HG03196 (cell line): ENCODE data around the gene MVD.

ENCODE experiments used
- ATAC-seq: cut with Tn5 transposase; IDR thresholded peaks from one replicate; pipeline ENCODE4 v1.9.1; 2021; ENCODE audit not compliant: unreplicated experiment

MVD gene, protein sequence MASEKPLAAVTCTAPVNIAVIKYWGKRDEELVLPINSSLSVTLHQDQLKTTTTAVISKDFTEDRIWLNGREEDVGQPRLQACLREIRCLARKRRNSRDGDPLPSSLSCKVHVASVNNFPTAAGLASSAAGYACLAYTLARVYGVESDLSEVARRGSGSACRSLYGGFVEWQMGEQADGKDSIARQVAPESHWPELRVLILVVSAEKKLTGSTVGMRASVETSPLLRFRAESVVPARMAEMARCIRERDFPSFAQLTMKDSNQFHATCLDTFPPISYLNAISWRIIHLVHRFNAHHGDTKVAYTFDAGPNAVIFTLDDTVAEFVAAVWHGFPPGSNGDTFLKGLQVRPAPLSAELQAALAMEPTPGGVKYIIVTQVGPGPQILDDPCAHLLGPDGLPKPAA

DNA sequence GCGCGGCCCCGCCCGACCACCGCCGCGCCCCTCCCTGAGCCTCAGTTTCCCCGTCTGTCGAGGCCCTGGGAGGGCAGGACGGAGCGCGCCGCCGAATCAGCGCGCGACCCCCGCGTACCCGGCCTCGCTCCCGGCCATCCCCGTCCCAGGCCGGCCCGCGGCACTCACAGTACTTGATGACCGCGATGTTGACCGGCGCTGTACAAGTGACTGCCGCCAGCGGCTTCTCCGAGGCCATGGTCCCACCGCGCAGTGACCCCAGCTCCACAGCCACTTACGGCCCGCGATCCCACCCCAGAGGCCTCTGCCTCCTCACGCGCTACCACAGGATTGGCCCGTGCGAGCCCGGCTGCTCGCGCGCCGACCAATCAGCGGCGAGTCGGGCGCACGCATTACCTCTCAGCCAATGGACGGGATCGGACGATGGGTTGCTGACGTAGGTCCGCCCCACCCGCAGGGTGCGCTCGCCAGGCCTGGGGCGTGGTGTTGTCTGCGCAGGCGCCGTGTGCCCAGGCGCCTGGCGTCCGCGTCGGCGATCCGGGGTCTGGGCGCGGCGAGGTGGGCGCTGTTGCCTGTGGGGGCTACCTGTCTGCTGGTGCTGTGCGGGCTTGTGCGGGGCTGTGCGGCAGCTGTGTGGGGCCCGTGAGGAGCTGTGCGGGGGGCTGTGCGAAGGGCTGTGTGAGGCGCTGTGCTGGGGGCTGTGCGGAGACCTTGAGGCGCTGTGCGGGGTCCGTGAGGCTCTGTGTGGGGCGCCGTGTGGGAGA, at the start of gene MVD:
MVD (minus strand) TSS at position 249 of the 764 bp plus-strand sequence; CDS start at position 238, 11 bp downstream.
- ATAC-seq = peak; percentile 89

DNA sequence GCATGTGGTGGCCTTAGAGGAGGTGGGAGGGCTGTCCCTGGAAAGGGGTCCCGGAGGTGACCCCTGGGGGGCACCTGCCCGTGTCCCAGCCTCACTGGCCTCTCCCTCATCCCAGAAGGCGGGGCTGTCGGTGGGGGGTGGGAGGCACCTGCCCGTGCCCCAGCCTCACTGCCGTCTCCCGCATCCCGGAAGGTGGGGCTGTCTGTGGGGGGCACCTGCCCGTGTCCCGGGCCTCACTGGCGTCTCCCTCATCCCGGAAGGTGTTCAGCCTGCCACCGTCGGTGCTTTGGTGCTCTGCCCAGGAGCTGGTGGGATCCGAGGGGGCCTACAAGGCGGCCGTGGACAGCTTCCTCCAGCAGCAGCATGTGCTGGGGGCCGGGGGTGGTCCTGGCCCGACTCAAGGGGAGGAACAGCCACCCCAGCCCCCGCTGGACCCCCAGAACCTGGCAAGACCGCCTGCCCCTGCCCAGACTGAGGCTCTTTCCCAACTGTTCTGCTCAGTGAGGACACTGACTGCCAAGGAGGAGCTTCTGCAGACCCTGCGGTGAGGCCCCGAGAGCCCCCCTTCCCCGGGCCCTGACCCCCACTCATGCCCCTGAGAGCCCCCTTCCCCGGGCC, 49.6 kb upstream of the MVD start:
- ATAC-seq = no peak

DNA sequence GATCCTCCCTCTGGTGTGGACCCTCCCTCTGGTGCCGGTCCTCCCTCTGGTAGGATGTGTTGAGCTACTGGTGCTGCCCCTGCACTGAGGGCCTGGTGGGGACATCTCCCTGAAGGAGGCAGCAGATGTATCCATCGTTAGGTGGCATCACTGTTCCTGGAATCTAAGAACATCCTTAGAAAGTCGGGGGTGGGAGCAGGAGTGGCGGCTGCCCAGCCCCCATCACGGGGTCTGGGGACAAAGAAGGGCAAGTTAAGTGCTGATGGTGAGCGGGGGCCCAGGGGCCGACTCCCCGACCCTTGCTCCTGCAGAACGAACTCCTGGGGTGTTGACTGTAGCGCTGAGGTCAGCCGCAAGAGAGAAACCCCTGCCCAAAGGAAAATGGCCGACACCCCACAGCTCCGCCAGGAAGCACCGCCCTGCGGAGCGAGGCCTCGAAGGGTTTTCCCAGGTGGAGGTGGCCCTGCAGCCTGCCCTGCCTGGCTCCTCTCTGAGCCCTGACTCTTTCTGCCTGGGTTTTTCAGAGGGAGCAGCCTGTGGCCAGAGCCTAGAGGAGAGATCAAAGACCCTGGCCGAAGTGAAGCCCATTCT, 49.0 kb upstream of the MVD start:
- no peak for ATAC-seq

DNA sequence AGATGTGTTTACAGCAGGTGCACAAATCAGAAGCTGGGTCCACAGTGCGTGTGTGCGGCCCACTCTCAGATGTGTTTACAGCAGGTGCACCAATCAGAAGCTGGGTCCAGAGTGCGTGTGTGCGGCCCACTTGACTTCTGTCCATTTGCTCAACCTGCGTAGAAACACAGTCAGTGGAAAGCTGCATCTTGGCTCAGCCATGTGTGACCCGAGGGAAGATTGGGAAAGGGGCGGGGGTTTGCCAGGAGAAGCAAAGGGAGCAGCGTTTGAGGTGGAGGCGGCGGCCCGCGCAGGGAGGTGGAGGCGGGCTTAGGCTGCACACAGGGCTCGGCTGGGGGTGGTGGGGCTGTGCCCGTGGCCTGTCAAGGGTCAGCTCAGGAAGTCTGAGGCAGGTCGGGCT, 47.7 kb upstream of the MVD start:
- ATAC-seq = no peak

DNA sequence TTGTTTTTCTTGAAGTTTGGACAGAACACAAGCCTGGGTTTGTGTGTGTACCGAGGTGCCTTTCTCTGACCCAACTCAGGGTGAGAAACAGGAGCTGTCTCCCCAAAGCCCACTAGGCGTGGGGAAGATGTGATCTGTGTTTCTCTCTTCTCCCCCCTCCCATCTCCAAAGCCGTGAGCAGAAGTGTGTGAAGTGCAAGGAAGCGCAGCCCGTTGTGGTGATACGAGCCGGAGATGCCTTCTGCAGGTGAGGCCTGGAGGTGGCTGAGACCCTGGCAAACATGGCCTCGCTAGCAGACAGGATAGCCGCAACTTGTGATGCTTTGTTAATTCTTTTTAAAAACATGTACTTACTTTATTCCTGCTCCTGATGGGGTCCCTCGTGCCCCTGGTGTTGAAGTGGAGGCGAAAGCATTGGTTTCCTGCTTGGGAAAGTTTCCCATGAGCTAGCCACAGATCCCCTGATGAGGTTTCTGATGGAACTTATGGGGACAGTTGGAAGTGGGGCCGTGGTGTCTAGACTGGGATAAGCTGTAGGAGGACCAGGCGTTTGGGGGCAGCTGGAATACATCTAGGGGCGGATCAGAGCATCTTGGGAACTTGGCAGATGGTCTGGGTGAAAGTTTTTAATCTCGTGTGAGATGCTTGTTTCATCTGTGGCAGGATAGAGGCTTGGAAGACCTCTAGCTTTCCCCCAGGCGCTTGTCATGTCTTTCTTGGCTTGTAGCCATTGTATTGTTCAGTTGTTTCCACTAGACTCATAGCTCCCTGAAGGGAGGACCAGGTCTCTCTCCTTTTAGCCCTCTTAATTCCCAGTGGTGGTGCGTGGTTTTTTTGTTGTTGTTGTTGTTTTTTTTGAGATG, 44.3 kb upstream of the MVD start:
- ATAC-seq = no peak

DNA sequence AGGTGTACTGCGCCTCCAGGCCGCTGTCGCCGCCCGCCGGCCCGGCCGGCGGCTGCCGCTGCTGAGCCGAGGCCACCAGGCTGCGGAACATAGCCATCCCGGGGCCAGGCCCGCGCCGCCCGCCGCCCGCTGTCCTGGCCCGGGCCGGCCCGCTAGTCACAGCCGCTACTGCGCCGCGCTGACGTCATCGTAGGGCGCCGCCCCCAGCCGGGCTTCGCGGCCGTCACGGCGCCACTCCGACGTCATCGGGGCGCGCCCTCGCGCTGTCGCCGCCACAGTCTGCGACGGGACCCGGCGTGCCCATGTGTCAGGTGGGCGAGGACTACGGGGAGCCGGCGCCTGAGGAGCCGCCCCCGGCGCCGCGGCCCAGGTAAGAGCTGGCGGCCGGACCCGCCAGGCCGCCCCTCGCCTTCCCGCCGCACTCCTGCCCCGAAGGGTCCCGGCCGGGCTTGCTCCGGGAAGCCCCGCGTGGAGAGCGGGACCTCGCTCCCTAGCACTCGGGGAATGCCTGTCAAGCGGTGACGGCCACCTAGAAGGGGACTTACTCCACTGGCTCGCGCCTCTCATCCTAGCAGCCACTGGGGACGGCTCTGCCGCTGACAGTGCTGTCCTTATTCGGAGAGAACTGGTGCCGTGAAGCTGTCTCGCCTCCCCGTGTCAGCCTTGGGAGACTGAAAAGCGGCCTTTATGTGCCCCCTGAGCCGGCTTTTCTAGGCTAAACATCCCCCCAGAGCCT, 43.5 kb upstream of the MVD start, which contains the start of the genes CTU2 and RNF166:
CTU2 (plus strand) TSS at position 275 of the 736 bp plus-strand sequence; CDS start at position 303, 28 bp downstream.
RNF166 (minus strand) TSS at position 180 of the 736 bp plus-strand sequence; CDS start at position 97, 83 bp downstream.
- ATAC-seq = peak; percentile 50

DNA sequence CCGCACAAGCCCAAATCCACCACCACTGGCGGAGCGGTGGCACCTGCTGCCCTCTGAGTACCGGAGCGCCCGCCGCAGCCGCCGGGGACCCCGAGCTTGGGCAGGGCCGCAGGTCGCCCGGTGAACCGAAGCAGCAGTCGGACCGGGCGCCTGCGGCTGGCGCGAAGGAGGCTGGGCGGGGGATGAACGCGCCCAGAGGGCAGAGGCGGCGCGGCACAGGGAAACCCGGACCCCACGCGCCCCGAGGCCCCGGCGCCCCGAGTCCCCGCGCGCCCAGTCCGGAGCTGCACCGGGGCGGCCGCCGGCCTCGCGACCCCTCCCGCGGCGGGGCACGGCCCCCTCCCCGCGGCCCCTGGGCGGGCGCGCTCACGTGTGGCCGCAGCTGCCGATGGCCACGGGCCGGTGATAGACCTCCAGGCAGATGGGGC, 42.9 kb upstream of the MVD start:
- ATAC-seq = peak; percentile 8

DNA sequence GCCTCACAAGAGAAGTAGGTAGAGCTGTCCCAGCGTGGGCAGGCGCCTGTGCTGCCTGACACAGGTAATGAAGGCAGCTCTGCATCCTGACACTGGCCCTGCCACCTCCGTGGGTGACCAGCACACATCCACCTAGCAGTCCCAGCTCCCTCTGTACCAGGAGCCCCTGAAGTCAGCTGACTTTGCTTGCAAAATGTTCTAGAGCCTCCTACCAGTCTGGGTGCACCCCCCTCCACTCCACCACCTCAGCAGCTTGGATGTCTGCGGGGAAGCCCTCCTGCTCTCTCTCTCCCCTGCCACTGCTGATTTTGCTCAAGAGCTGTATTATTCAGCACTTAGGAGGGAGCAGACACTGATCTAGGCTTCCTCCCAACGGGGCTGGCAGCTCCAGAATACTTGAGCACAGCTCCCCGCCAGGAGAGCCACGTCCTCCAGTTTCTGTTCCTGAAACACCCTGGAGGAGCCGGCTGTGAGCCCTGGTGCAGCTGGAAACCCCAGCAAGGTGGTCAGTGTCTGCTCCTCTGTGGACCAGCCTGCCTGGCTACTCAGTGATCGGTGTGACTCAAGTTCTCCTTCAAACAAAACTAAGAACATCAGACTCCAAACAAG, 42.3 kb upstream of the MVD start:
- no peak for ATAC-seq

DNA sequence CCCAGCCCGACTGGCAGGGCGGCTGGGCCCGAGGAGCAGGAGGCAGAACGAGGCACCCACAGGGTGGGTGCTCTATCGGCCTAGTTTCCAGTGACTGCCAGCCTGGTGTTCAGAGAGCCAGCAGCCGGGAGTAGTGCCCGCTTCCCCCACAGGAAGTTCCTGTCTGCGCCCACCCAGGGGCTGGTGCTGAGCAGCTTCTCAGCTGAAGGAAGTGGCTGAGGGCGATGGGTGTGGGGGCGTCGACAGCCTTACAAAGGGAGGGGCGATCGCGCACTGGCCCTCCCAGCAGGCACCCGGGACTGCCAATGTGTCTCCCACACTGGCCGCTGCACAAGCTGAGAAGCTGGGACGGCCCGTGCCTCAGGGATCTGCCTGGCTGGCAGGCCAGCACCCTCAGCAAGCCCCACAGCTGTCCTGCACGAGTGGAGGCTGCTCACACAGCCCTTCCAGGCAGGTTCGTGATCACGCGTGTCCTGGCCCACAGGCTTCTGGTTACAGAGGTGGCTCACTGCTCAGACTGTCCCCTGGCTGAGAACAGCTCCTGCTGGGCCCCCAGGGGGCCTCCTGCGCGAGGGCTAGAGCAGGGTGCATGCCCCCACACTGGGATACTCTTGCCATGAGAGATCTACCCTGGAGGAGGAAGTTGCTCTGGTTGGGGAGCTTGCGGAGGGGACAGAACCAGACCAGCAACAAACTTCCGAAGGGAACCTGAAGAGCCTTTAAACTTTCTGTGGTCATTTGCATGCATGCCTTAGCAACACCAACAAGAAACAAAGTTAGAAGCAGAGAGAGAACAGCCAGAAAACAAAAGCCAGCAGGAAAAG, 40.8 kb upstream of the MVD start:
- ATAC-seq = no peak

DNA sequence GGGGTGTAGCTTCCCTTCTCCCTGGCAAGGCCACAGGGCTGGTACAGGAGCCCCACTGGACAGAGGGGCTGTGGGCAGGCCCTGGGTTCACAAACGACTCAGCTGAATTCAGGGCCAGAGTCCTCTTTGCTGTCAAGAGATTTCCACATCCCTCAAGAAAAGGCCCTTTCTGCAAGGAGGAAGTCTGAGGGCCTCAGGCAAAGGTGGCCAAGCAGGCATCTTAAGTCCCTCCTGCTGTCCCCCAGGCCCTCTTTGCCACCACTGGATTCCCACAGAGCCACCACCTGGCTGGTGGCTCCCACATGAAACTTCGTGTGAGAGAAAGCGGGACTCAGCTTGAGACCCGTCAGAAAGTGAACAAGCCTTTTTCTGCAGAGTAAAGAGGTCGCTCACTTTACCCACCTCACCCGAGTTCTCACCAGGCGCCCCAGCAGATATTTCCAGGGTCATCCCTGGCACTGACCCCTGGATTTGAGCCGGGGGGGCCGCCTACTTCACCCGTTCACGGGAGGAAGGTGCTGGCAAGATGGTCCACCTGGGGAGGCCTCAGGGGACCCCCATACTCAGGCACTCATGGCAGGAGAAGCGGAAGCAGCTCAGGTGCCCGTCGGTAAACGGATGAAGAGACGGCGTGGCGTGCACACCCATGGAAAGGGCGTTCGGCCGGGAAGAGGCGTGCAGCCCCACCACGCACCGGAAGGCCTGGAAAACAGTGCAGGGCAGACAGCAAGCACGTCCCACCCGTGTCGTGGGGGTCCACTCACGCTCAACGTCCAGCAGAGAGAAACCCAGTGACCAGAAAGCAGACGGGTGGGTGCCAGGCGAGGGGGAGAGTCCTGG, 39.7 kb upstream of the MVD start:
- no peak for ATAC-seq

DNA sequence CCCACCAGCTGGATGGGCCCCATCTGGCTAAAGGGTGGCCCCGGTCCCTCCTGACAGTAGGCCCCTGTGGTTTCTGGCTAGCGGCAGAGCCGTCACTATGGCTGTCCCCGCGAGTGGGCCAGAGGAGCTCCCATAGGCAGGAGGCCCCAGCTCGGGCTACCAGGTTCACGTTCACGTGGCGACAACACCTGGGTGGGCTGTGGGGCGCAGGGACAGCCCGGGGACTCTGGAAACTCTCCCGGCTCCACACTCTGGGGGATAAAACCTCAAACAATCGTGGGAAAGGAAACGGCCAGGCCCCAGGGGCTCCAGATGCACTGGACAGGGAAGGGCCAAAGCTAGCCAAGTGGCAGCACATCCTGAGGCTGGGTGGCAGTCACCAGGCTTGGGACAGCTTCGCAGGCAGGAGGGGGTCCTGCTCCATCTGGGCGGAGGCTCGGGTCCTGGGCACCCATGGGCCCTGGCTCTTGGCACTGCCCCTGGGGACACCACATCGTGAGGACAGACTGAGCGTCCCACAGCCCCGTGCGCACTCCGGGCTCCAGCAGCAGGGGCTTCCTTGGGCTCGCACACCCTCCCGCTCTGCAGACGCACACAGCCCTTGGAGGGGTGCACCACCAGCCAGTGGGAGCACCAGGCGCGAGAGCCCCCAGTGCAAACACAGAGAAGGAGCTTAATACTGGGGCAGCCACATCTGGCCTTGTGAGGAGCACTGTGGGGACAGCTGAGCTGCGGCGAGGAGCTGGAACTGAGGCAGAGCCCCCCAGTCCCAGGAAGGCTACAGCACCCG, 38.9 kb upstream of the MVD start:
- no peak for ATAC-seq

DNA sequence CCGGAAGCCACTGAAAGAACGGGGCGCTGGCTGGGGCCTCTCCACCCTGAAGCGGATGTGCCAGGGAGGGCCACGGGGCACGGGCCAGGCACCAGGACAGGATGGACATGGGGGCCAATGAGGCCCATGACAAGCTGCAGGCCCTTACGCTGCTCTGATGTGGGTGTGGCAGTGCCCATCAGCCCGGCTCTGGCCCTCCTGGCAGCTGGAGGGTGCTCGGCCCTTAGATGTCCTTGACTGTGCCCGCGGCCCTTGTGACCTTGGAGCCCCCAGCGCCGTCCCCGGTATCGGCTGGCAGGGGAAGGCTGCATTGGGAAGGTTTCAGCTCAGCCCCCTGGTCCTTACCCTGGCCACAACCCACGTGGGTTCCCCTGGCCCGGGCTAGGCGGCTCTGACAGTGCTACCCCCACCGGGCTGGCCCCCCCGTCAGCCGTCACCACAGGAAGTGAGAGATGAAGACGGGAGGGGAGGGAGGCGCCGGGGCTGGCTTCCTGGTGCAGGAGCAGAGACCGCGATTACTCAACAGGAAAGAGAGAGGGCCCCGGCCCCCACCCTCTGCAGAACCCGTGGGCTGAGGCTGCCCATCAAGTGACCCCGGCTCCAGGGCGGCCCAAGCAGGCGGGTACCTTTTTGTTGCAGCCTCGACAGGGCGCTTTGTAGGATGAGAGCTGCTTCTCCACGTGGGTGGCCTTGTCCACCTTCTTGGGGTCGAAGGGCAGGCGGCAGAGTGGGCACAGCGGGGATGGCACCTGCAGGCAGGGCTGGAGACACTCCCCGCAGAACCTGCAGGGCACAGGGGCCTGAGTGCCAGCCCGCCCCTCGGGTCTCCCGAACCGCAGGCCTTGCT, 38.0 kb upstream of the MVD start:
- peak; percentile 47 for ATAC-seq

DNA sequence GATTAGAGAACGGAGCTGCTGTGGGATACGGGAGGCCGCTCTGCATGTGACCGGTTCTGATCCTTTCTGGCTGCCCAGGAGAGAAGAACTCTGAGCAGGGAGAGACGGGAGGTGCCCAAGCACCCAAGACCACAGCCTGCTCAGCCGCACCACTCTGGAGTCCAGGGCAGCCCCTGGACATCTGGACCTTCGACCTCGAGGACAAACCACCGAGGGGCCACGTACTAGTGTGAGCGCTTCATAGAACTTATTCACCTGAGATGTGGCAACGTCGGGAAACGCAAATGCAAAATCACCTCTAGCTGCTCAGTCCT, 37.4 kb upstream of the MVD start:
- ATAC-seq = no peak

DNA sequence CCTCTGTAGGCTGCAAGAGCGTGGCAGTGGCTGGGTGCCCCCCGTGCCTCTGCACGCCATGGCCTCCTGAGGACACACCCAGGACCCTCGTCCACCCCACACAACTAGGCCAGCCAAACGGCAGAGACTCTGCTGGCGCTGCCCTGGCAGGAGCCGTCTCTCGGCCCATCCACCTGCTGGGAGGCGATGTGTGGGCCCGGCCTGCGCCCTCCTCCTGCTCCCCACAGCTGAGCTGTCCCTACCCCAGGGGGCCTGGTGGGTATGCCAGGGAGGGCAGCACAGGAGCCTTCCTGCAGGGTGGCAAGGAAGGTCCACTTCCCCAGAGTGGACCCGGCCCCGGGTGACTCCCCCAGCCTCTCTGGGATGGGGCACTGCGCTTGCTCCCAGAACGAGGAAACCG, 36.3 kb upstream of the MVD start:
- ATAC-seq = no peak

DNA sequence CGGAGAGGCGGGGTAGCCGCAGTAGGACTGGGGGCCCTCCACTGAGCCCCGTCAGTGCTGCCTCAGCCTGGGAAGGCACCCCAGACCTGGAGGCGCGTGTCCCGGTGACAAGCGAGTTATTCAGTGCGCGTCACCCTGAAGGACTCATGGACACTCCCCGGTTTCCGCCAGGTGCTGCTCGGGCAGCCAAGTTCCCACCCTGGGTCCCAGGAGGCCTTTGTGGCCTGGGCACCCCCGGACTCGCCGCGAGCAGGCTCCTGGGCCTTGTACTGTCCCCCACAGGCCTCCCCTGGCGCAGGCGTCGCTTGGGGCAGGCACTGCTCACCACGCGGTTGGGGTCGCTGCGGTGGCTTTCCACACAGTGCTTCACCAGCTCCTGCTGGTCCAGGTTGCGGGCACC, 35.8 kb upstream of the MVD start:
- ATAC-seq = no peak
